Measurements from ENCODE around the gene EIF4B.

DNA sequence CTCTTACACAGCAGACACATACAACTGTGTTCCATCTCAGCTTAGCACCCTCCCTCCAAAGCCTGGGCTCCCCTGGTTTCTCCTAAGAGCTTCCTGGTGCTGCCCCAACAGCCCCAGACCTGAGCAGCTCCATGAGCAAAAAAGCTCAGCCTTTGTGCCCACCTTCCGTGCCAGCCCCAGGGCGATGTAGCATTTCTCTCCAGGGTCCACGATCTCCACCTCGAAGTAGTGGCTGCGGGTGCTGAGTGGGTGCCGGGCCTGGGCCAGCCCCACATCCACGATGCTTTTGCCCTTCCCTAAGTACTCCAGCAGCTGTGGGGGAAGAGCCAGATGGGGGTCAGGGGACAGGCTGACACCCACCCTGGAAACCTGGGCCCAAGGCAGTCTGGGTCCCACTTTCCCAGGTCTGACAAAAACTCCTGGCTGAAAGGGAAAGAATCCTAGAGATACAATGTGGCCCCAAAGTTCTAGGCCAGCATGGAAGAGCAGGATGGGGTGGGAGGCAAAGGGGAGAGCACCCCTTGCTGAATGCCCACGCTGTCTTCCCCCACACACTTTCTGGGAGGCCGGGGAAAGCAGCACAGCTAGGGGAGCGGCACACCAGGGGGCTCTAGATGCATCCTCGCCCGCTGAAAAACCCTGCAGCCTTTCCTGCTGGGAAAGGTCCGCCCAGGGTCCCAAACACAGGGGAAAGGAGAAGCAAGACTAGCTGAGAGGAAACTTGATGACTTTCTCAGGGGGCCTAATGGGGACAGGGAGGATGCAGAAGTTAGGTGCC is 61.9 kb downstream of the EIF4B start:
- TF ChIP-seq, protein P1, sequence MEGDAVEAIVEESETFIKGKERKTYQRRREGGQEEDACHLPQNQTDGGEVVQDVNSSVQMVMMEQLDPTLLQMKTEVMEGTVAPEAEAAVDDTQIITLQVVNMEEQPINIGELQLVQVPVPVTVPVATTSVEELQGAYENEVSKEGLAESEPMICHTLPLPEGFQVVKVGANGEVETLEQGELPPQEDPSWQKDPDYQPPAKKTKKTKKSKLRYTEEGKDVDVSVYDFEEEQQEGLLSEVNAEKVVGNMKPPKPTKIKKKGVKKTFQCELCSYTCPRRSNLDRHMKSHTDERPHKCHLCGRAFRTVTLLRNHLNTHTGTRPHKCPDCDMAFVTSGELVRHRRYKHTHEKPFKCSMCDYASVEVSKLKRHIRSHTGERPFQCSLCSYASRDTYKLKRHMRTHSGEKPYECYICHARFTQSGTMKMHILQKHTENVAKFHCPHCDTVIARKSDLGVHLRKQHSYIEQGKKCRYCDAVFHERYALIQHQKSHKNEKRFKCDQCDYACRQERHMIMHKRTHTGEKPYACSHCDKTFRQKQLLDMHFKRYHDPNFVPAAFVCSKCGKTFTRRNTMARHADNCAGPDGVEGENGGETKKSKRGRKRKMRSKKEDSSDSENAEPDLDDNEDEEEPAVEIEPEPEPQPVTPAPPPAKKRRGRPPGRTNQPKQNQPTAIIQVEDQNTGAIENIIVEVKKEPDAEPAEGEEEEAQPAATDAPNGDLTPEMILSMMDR (conservative IDR thresholded peaks at IDR 0.05; ENCODE audit: low read depth in 2 of 2) = no peak
- TF ChIP-seq EZH2 (IDR thresholded peaks at IDR 0.05; ENCODE audit: low read depth, unreplicated experiment) (no peak), NANOG (IDR thresholded peaks at IDR 0.05; ENCODE audit: borderline replicate concordance) (no peak), POLR2AphosphoS5 (IDR thresholded peaks at IDR 0.05; ENCODE audit: low read depth) (no peak), EZH2phosphoT487 (IDR thresholded peaks at IDR 0.05; ENCODE audit: unreplicated experiment) (no peak), CREB1 (CRISPR knock-in tag; IDR thresholded peaks at IDR 0.05; ENCODE audit: low read depth) (no peak), JUNB (IDR thresholded peaks at IDR 0.05; ENCODE audit: unreplicated experiment) (no peak), ZNF114 (CRISPR knock-in tag; IDR thresholded peaks at IDR 0.05) (no peak), ZNF331 (CRISPR knock-in tag; IDR thresholded peaks at IDR 0.05; ENCODE audit: low read depth) (no peak)
- TF ChIP-seq, protein P2, sequence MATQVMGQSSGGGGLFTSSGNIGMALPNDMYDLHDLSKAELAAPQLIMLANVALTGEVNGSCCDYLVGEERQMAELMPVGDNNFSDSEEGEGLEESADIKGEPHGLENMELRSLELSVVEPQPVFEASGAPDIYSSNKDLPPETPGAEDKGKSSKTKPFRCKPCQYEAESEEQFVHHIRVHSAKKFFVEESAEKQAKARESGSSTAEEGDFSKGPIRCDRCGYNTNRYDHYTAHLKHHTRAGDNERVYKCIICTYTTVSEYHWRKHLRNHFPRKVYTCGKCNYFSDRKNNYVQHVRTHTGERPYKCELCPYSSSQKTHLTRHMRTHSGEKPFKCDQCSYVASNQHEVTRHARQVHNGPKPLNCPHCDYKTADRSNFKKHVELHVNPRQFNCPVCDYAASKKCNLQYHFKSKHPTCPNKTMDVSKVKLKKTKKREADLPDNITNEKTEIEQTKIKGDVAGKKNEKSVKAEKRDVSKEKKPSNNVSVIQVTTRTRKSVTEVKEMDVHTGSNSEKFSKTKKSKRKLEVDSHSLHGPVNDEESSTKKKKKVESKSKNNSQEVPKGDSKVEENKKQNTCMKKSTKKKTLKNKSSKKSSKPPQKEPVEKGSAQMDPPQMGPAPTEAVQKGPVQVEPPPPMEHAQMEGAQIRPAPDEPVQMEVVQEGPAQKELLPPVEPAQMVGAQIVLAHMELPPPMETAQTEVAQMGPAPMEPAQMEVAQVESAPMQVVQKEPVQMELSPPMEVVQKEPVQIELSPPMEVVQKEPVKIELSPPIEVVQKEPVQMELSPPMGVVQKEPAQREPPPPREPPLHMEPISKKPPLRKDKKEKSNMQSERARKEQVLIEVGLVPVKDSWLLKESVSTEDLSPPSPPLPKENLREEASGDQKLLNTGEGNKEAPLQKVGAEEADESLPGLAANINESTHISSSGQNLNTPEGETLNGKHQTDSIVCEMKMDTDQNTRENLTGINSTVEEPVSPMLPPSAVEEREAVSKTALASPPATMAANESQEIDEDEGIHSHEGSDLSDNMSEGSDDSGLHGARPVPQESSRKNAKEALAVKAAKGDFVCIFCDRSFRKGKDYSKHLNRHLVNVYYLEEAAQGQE (IDR thresholded peaks at IDR 0.05; ENCODE audit: unreplicated experiment) = no peak
- TF ChIP-seq, protein P3, sequence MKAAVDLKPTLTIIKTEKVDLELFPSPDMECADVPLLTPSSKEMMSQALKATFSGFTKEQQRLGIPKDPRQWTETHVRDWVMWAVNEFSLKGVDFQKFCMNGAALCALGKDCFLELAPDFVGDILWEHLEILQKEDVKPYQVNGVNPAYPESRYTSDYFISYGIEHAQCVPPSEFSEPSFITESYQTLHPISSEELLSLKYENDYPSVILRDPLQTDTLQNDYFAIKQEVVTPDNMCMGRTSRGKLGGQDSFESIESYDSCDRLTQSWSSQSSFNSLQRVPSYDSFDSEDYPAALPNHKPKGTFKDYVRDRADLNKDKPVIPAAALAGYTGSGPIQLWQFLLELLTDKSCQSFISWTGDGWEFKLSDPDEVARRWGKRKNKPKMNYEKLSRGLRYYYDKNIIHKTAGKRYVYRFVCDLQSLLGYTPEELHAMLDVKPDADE (IDR thresholded peaks at IDR 0.05) = no peak
- TF ChIP-seq, protein P4, sequence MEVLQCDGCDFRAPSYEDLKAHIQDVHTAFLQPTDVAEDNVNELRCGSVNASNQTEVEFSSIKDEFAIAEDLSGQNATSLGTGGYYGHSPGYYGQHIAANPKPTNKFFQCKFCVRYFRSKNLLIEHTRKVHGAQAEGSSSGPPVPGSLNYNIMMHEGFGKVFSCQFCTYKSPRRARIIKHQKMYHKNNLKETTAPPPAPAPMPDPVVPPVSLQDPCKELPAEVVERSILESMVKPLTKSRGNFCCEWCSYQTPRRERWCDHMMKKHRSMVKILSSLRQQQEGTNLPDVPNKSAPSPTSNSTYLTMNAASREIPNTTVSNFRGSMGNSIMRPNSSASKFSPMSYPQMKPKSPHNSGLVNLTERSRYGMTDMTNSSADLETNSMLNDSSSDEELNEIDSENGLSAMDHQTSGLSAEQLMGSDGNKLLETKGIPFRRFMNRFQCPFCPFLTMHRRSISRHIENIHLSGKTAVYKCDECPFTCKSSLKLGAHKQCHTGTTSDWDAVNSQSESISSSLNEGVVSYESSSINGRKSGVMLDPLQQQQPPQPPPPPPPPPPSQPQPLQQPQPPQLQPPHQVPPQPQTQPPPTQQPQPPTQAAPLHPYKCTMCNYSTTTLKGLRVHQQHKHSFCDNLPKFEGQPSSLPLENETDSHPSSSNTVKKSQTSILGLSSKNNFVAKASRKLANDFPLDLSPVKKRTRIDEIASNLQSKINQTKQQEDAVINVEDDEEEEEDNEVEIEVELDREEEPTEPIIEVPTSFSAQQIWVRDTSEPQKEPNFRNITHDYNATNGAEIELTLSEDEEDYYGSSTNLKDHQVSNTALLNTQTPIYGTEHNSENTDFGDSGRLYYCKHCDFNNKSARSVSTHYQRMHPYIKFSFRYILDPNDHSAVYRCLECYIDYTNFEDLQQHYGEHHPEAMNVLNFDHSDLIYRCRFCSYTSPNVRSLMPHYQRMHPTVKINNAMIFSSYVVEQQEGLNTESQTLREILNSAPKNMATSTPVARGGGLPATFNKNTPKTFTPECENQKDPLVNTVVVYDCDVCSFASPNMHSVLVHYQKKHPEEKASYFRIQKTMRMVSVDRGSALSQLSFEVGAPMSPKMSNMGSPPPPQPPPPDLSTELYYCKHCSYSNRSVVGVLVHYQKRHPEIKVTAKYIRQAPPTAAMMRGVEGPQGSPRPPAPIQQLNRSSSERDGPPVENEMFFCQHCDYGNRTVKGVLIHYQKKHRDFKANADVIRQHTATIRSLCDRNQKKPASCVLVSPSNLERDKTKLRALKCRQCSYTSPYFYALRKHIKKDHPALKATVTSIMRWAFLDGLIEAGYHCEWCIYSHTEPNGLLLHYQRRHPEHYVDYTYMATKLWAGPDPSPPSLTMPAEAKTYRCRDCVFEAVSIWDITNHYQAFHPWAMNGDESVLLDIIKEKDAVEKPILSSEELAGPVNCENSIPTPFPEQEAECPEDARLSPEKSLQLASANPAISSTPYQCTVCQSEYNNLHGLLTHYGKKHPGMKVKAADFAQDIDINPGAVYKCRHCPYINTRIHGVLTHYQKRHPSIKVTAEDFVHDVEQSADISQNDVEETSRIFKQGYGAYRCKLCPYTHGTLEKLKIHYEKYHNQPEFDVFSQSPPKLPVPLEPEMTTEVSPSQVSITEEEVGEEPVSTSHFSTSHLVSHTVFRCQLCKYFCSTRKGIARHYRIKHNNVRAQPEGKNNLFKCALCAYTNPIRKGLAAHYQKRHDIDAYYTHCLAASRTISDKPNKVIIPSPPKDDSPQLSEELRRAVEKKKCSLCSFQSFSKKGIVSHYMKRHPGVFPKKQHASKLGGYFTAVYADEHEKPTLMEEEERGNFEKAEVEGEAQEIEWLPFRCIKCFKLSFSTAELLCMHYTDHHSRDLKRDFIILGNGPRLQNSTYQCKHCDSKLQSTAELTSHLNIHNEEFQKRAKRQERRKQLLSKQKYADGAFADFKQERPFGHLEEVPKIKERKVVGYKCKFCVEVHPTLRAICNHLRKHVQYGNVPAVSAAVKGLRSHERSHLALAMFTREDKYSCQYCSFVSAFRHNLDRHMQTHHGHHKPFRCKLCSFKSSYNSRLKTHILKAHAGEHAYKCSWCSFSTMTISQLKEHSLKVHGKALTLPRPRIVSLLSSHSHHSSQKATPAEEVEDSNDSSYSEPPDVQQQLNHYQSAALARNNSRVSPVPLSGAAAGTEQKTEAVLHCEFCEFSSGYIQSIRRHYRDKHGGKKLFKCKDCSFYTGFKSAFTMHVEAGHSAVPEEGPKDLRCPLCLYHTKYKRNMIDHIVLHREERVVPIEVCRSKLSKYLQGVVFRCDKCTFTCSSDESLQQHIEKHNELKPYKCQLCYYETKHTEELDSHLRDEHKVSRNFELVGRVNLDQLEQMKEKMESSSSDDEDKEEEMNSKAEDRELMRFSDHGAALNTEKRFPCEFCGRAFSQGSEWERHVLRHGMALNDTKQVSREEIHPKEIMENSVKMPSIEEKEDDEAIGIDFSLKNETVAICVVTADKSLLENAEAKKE (CRISPR knock-in tag; IDR thresholded peaks at IDR 0.05) = no peak
